ENCODE data around the gene CNOT4. TPM values are rescaled to one million over a fixed set of nuclear protein-coding genes. Genes with fewer than 3 reads are reported as not detected.

The CNOT4 gene
- total and polyA plus RNA-seq, 2 of the 8 experiments (the other 6 are each of a cell fraction or from before 2014, with no cell fraction given), result 10.9 to 25.8 TPM

GRCh38 chr7:135445690-135446089 is 64.2 kb downstream of the CNOT4 start:
- no peaks in the 10 kb centered on the region for H3K9me3 ChIP-seq (ENCODE audit: insufficient read depth in 2 of 2, low read depth in 1 of 2, low read length in 1 of 2)
- peaks cover 0 to 2% of the 10 kb centered on the region in 2 experiments for H4K20me1 ChIP-seq (replicated peaks in 1 of 2; ENCODE audit: control insufficient read depth in 1 of 2, insufficient read depth in 2 of 2, low read length in 2 of 2)
- no peak for DNase-seq (ENCODE audit: low read depth in 1 of 2, low spot score in 2 of 2)
- no peak overlapping the region for H3K4me3 ChIP-seq (ENCODE audit: extremely low read depth in 1 of 4, insufficient read depth in 2 of 4, low read depth in 3 of 4, low read length in 4 of 4)
- H4K8ac ChIP-seq (ENCODE audit: extremely low read depth, insufficient read depth, low read length), result no peak overlapping the region
- H2BK5ac ChIP-seq (ENCODE audit: low read depth, low read length), result no peak overlapping the region
- H3K79me1 ChIP-seq (ENCODE audit: low read depth, low read length), result peaks cover 3% of the 10 kb centered on the region; the same call in 1 of the 2 replicates
- H2BK12ac ChIP-seq (ENCODE audit: low read depth, low read length), result no peak overlapping the region
- no peak overlapping the region for H3K14ac ChIP-seq (ENCODE audit: insufficient read length)
- TF ChIP-seq BRCA1 (IDR thresholded peaks at IDR 0.05; ENCODE audit: low read depth, low read length) (no peak), SIN3A (conservative IDR thresholded peaks at IDR 0.05 in 1 of 2, IDR thresholded peaks at IDR 0.05 in 1 of 2; ENCODE audit: low read depth in 1 of 2, low read length in 2 of 2) (no peak), SAP30 (IDR thresholded peaks at IDR 0.05; ENCODE audit: insufficient read depth, insufficient replicate concordance, low read length) (no peak), NRF1 (IDR thresholded peaks at IDR 0.05; ENCODE audit: low read depth, low read length) (no peak), BACH1 (IDR thresholded peaks at IDR 0.05; ENCODE audit: low read length) (no peak), PHF8 (conservative IDR thresholded peaks at IDR 0.05; ENCODE audit: low read depth, low read length) (no peak), ZNF274 (IDR thresholded peaks at IDR 0.05; ENCODE audit: borderline replicate concordance, extremely low read depth, low read length) (no peak), JUN (IDR thresholded peaks at IDR 0.05; ENCODE audit: low read depth, low read length) (no peak), CEBPB (IDR thresholded peaks at IDR 0.05; ENCODE audit: low read depth, low read length) (no peak), SP4 (IDR thresholded peaks at IDR 0.05; ENCODE audit: low read length) (no peak), TAF7 (optimal IDR thresholded peaks at IDR 0.05; ENCODE audit: borderline replicate concordance, low read depth, low read length) (no peak), TBP (IDR thresholded peaks at IDR 0.05; ENCODE audit: low read depth, low read length) (no peak), BCL11A (IDR thresholded peaks at IDR 0.05; ENCODE audit: low read depth in 2 of 2, low read length in 2 of 2) (no peak), CHD1 (IDR thresholded peaks at IDR 0.05; ENCODE audit: low read depth, low read length) (no peak), POLR2A (IDR thresholded peaks at IDR 0.05; ENCODE audit: control extremely low read depth in 1 of 2, low read depth in 2 of 2, low read length in 2 of 2) (no peak)
- TF ChIP-seq, protein P1, sequence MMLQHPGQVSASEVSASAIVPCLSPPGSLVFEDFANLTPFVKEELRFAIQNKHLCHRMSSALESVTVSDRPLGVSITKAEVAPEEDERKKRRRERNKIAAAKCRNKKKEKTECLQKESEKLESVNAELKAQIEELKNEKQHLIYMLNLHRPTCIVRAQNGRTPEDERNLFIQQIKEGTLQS (IDR thresholded peaks at IDR 0.05; ENCODE audit: insufficient read depth, low read depth, low read length), result no peak
- H2AFZ ChIP-seq (ENCODE audit: low read length), result no peak overlapping the region
- no peaks in the 10 kb centered on the region for H3K27me3 ChIP-seq (replicated peaks in 1 of 4; ENCODE audit: control insufficient read depth in 3 of 4, extremely low read depth in 1 of 4, insufficient read depth in 3 of 4, low read length in 3 of 4)
- H3K9ac ChIP-seq (replicated peaks in 1 of 4; ENCODE audit: extremely low read depth in 1 of 4, low read depth in 3 of 4, low read length in 3 of 4), result no peak overlapping the region
- no peak overlapping the region for H3K23ac ChIP-seq (ENCODE audit: insufficient read length)
- H3K4me1 ChIP-seq (replicated peaks in 1 of 4; ENCODE audit: control insufficient read depth in 3 of 4, insufficient read depth in 4 of 4, low read length in 3 of 4), result no peaks in the 10 kb centered on the region
- POLR2A ChIA-PET (ENCODE audit: partially characterized antibody), result no interaction called here
- no peak overlapping the region for H2BK20ac ChIP-seq (ENCODE audit: low read length)
- no peak for FAIRE-seq
- peaks cover 0 to 36% of the 10 kb centered on the region in 2 experiments; a peak in 2 of 4 replicates for H3K79me2 ChIP-seq (ENCODE audit: control insufficient read depth in 1 of 2, insufficient read depth in 2 of 2, low read length in 2 of 2)
- H4K91ac ChIP-seq (replicated peaks; ENCODE audit: insufficient read length, low read length), result no peak overlapping the region
- CTCF ChIA-PET (ENCODE audit: partially characterized antibody), result no interaction called here
- no peak overlapping the region for H3K56ac ChIP-seq (replicated peaks; ENCODE audit: insufficient read length, low read depth, low read length)
- H4K5ac ChIP-seq (ENCODE audit: insufficient read length, low read depth, low read length), result no peak overlapping the region
- H3K23me2 ChIP-seq (ENCODE audit: low read depth, low read length), result no peaks in the 10 kb centered on the region
- H3K18ac ChIP-seq (ENCODE audit: extremely low read depth, low read length), result no peak overlapping the region
- H2BK120ac ChIP-seq (replicated peaks; ENCODE audit: low read depth, low read length), result no peak overlapping the region
- no peak overlapping the region for H2BK15ac ChIP-seq (ENCODE audit: low read length)
- H2AK5ac ChIP-seq (ENCODE audit: low read depth, low read length), result no peak overlapping the region
- H3K4me2 ChIP-seq (ENCODE audit: insufficient read depth in 1 of 2, low read depth in 2 of 2, low read length in 2 of 2), result no peak overlapping the region
- no peaks in the 10 kb centered on the region for H3K36me3 ChIP-seq (ENCODE audit: control insufficient read depth in 2 of 4, insufficient read depth in 4 of 4, low read length in 3 of 4)
- no peak overlapping the region for H3K27ac ChIP-seq (ENCODE audit: low read depth, low read length)
- H3K4ac ChIP-seq (replicated peaks; ENCODE audit: insufficient read length, low read depth, low read length), result no peak overlapping the region
